T-helper 1 cell treated with Interleukin-12 subunit alpha and Interleukin-12 subunit beta and Interleukin-4 antibody, amounts not matched to agents 30 ng/mL and 1 ng/mL, for 36 hours (primary cell): ENCODE measurements around the gene IQCH. TPM values are rescaled to one million over a fixed set of nuclear protein-coding genes. Genes with fewer than 3 reads are reported as not detected.

Experiments used
- intact Hi-C: fragments of 100-400 bp; cut with micrococcal nuclease; formaldehyde crosslinking; loops from one replicate; pipeline ENCODE4 v1.15.1; 2024
- total RNA-seq: library from RNA; stranded (reverse); gene quantifications from 2 replicates; pipeline ENCODE4 v1.2.3, GENCODE V29; 2022

The IQCH gene
- total RNA-seq, 1 donor from 2014 or later, result 0.47 TPM

DNA sequence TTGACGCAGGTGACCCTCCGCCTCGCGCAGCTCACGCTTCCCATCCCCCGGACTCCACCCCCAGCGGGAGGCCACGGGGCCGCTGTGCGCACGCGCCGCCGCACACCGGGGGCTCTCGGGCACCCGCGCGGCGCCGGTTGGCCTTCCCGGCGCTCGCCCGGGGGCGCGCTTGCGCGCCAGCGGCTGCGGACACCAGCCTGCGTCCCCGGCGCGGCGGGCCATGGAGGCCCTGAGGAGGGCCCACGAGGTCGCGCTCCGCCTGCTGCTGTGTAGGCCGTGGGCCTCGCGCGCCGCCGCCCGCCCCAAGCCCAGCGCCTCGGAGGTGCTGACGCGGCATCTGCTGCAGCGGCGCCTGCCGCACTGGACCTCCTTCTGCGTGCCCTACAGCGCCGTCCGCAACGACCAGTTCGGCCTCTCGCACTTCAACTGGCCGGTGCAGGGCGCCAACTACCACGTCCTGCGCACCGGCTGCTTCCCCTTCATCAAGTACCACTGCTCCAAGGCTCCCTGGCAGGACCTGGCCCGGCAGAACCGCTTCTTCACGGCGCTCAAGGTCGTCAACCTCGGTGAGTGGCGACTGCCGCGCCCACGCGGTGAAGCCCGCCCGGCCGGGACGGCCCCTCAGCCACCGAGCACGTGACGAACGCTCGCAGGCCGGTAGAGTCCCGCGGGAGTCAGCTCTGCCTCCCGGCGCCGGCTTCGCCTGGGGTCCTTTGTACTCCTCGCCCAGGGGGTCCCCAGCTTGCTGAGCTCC is 266.6 kb downstream of the IQCH start, which contains the start of gene C15orf61:
C15orf61 (plus strand) TSS at position 103 of the 754 bp plus-strand sequence; CDS start at position 221, 118 bp downstream.
- intact Hi-C loops, result loop anchor here (1.0 to 5.0 kb wide), 7 partner anchors 21 to 819 kb away; partner anchors contain the start of genes MAP2K5, PIAS1, RNU6-1 and SMAD6

DNA sequence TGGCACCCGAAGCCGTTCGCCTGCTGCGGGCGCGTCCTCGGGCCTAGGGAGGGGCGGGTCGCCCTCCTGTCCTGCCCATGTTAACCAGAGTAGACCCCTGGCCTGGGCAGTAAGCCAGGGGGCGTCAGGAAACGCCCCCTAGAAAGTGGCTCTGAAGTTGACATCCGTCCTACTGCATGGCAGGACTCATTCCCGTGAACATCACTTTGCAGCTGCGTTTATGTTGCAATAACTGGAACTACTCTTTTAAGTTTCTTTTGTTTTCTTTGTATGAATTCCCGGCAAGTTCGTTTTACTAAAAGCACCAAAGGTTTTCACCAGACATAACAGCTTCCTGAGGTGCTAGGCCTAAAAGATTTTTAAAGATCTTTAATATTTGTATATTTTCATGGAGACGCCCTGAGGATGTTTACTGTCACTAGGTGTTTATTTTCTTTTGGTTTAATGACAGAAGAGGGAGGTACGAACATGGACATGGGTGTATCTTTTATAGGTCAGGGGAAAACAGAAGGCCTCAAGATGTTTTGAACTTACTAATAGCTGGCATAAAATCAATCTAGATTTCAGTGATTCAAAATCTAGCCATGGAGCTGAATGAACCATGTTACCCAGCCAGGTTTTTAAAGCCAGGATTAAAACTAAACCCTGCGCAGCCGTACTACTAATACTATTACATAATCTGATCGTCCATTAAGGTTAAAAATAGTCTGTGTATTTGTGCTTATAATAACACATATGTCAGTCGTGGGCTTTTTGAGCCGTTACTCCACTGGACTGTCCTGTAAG is 267.4 kb downstream of the IQCH start:
- intact Hi-C loops, result loop anchor here (1.0 to 5.0 kb wide), 7 partner anchors 20 to 820 kb away; partner anchors contain the start of genes MAP2K5, PIAS1, RNU6-1 and SMAD6

DNA sequence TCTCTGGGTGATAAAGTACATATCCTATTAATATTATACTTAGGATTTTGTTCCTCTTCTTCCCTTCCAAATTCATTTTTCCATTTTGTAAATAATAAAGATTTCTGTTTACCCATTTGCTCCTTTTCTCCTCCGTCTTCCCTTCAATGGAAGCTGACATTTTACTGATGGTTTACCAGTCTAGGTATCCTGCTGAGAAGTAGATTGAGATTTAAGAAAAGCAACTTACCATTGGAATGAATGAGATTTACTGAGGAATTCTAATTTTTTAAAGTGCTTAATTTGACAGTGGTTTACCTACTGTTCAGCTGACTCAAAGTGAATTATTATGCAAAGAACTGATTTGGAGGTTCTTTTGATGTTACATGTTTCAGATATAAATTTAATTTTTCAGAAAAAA is 268.7 kb downstream of the IQCH start:
- intact Hi-C loops, result loop anchor here (5.0 kb wide), 2 partner anchors 239 to 821 kb away; partner anchors contain the start of gene SMAD6

DNA sequence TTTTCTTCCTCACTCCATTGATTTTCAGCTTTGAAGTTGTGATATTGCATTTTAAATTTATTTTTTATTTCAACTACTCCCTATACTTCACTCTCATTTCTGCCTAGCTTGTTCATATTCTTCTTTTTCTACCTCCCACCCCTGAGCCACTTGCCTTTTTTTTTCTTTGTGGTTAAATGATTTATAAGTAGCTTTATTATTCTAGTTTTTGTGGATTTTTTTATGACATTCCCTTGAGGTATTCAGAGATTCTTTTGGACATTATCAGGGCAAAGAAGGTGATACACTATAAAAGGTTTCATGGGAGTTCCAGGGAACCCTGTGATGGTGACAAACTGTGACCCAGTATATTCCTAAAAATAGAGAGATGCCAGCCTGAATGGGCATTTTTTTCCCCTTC is 269.6 kb downstream of the IQCH start:
- intact Hi-C loops, result loop anchor here (5.0 kb wide), 2 partner anchors 238 to 822 kb away; partner anchors contain the start of gene SMAD6

DNA sequence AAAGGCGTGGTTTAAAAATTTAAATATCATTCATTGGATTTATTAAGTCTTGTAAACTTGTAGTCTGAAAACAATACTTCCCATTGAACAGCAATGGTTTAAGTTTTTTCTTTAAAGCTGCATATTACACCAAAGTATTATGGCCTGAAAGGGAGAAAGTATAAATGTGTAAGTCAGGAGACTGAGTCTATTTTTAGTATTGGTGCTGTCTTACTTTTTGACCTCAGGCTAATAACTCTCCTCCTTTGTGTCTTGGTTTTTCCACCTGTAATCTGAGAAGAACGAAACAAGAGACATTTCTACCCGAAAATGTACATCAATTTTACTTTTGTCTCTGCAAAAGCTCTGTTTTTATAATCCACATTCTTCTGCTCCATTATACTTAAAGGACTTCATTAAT is 273.9 kb downstream of the IQCH start:
- intact Hi-C loops, result no loop called here

DNA sequence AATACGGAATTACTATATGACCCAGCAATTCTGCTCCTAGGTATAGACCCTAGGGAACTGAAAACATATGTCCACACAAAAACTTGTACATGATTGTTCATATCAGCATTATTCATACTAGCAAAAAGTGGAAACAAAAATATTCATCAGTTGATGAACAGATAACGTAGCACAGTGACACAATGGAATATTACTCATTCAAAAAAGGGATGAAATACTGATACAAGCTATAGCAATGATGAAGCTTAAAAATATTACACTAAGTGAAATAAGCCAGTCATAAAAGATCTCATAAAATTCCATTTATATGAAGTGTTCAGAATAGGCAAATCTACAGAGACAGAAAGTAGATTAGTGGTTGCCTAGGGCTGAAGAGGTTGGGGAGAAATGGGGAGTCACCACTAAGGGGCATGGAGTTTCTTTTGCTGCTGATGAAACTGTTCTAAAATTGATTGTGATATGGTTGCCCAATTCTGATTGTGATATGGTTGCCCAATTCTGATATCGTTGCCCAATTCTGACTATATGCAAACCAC is 276.9 kb downstream of the IQCH start:
- intact Hi-C loops, result no loop called here

DNA sequence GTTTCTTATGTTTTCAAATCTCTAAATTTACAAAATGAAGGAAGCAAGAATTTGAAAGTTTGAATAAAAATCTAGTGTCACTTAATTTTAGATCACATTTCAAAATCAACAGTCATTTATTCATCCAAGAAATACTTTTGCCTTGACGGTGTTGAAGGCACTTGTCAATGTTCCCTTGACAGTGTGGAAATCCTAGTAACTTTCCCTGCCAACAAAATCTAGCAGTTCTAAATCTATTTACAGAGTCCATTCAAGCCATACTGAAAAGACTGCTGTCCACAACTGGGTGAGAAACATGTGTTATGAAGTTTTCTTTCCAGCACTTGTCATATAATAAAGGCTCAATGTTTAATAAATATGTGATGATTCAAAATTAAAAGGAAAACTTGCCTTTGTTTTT is 279.3 kb downstream of the IQCH start:
- intact Hi-C loops, result no loop called here

DNA sequence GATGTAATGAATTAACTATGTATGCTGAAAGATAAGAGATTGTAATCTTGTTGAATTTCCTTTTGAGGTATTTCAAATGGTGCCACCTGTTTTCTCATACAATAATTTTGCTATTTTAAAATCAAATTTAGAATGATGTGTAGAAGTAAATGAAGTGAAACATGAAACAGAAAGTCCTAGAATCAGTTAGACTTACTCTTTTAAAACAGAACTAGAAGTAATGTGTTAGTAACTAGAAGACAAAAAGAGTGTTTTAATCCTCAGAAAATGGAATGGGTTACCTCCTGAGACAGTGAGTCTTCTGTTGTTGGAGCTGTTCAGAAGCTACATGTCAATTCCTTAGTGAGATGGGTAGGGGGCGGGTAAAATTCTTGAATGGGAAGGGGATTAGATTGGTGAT is 279.8 kb downstream of the IQCH start:
- intact Hi-C loops, result no loop called here

DNA sequence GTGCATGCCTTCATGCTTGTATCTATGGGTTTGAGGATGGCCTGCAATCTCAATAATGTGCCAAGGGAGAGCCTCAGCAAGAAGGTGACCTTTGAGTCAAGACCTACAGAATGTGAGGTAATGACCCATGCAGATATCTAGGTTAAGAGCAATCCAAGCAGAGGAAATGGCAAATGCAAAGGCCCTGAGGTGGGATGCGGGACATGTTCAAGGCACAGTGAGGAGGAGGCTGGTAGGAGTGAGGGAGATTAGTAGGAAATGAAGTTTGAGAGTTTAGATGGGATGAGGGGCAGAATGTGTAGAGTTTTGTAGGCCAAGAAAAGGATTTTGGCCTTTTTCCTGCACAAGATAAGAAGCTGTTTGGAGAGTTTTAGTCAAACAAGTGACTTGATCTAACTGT is 283.2 kb downstream of the IQCH start:
- intact Hi-C loops, result no loop called here

DNA sequence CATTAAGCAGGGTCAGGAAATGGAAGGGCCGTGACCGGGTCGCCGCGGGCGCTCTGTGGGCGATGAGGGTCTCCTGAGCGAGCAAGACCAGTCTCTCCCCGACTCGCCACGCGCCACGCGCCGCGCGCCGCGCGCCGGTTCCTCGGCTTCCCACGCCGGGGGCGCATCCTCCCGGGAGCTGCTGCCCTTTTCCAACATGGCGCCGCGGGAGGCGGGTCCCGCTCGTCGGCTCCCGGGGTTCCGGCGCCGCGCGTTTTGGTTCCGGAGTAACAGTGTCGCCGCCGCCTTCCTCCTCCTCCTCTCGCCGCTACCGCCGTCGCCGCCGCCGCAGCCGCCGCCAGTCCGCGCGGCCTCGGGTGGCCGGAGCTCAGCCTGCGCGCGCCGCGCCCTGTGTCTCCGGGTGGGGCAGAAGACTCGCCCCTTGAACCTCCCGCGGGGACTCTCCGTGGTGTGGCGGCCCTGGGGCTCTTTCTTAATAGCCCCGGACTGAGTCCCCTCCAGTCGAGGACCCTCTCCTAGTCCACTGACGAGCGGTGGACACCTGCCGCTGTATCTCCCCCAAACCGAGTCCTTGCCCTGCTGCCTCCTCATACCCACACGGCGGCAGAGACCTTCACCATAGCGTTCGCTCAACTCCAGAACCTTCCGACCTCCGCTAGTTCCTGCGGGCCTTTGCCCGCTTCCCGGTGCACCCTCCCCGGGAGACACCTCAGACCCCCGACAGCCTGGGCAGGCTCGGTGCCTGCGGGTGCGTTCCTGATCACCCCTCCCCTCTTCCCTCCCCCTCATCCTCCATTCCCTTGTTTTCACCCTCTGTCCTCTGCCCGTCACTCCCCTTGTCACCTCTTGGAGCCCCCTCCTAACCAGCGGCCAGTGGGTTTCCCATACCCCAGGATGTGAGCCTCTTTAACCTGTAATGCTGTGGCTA is 288.1 kb downstream of the IQCH start, which contains the start of gene MAP2K5:
MAP2K5 (plus strand) TSS at position 284 of the 928 bp plus-strand sequence; CDS start at position 917, 633 bp downstream.
- intact Hi-C loops, result loop anchor here (1.0 to 5.0 kb wide), 5 partner anchors 21 to 735 kb away; partner anchors contain the start of genes C15orf61, FEM1B and RNU6-1

DNA sequence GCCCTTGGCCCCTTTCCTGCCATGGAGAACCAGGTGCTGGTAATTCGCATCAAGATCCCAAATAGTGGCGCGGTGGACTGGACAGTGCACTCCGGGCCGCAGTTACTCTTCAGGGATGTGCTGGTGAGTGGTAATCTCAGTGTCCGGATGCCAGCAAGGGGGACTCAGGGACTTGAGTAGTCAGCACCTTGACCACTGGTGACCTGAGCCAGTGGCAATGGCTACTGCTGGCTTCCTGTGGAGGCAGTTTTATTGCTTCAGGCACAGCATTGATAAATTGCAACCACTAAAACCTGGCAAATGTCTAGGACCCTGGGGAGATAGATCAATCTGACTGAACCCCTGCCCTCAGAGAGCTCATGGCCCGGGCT is 288.7 kb downstream of the IQCH start:
- intact Hi-C loops, result loop anchor here (5.0 kb wide), 2 partner anchors 204 to 734 kb away; partner anchors contain the start of gene FEM1B

DNA sequence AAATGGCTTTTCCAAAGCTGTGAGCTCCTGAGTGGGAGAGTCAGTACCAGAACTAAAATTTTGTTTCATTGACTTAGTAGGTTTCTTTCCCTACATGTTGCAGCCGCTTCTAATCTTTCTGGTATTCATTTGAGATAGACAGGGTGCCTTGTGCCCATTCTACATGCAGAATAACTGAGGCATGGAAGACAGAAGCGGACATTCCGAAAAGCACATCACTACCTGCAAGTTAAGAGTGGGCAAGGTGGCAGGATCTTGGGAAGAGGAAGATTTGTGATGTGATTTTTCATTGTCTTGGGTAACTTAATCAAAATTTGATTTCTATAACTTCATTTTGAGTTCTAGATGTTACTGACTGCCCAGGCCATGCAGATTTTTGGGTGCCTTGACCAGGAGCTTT is 289.9 kb downstream of the IQCH start:
- intact Hi-C loops, result loop anchor here (5.0 kb wide), 2 partner anchors 203 to 733 kb away; partner anchors contain the start of gene FEM1B

DNA sequence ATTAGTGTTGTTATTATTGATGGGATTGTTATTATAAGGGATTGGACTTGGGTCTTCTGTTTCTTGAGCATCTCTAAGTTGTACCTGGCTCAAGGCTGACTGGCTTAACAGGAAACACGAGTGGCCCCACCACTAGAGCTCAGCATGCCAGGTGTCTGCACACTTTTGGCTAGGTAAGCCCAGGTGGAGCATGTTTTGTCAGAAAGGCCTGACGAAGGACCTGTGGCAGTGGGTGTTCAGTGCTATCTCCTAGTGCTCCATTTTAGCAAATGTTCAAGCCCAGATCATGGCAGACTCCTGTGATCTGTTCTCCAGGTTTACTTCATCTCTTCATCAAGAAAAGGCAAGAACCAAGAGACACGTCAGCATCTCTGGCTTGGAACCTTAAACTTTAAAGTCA is 291.3 kb downstream of the IQCH start:
- intact Hi-C loops, result no loop called here

DNA sequence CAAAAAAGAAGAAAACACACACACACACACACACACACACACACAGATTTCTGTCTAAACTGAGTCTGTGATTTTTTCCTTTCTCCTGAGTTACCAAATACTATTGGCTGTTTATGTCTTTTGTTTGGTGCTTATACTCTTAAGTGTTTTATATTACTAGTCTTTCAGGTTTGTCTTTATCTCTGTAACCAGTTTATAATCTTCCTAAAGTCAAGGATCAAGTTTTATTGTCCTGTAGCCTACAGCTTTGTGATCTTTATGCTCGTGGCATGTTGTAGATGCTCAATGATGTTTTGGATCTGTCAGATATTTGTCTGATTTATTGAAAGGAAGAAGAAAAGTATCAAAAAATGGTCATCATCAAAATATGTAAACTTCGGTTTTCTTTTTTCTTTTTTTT is 292.5 kb downstream of the IQCH start:
- intact Hi-C loops, result no loop called here

DNA sequence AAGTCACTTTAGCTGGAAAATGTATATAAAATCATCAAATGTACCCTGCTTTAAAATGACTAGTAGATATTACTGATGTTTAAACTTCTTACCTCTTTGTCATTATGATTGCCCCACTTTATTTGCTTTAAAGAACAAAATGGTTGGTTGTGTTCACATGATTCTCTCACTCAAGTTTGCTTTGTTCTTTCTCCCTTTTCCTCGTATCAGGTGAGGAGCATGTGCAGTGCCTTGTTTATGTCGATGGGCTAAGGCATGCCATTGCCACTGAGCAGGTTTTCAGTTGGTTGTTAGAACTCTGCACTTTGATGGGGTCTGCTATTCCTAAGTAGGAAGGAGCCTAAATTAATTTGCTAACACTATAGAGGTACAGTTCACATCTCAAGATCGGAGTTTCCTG is 293.2 kb downstream of the IQCH start:
- intact Hi-C loops, result no loop called here

DNA sequence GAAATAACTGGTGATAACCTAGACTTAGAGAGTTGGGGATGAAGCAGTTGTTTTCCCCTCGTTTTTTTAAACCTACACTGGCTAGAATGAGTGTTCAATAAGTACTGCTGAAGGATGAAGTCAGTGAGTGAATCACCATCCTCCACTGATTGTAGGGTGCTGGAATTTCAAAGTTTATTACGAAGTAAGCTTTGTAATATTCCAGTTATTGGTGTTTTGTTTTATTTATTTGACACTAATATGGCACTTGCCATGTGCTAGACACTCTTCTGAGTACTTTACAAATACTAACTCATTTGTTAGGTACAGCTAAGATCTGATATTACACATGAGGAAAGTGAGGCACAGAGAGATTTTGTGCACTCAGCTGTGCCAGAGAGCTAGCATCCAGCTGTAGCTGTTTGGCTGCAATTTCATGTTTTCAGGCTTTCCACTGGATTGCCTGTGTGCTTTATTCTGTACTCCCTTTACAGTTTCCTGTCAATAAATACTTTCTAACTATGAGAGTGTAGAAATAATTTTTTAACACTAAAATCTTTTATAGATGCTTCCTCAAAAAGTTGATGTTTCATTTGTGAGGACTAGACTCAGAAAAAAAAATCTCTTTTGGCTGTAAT is 293.8 kb downstream of the IQCH start:
- intact Hi-C loops, result no loop called here

DNA sequence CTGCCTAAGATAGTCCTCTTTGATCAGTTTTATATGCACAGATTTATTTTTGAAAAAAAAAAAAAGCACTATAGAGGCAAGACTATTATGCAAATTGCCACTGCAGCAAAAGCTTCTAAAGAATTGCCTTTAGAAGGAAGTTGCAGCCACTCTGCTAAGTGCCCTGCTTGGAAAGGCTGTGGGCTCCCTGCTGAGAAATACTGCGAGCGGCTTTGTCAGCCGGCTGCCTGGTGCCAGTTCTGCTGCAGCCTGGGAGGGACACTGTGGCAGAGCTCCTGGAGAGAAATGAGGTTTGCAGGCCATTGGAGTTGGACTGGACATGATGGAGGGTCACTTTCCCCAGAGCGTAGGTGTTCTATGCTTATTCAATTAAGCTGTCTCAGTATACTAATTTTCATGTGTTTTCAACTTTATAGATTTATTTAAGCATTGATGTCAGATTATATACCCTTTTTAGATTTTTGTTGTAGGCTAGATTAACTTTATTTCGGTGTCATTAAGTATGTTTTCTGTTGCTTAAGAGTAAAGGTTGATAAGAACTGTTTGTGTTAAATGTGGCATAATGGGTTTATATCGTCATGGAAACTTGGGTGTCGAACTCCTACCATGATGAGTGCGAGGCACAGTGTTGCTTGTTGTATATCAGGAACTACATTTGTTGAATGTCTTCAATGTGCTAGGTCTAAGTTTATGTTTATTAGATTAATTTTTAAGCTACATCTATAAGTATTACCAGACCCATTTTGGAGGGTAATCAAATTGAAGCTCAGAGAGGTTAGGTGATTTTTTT is 294.5 kb downstream of the IQCH start:
- intact Hi-C loops, result no loop called here

DNA sequence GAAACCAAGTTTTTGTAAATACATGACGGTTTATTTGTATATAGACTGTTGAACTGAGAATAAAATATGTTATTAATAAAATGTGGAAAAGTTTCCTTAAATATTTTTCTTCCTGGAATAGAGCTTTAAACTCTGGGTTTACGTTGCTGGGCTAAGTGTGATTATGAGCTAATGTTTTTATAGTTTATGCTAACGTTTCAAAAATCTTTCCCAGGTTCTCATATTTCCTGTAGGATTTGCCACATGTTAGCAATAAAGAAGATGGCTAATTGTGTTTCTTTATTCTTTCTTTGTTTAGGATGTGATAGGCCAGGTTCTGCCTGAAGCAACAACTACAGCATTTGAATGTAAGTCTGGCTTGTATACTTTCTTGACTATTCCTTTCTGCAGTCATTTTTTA is 295.1 kb downstream of the IQCH start:
- intact Hi-C loops, result no loop called here

DNA sequence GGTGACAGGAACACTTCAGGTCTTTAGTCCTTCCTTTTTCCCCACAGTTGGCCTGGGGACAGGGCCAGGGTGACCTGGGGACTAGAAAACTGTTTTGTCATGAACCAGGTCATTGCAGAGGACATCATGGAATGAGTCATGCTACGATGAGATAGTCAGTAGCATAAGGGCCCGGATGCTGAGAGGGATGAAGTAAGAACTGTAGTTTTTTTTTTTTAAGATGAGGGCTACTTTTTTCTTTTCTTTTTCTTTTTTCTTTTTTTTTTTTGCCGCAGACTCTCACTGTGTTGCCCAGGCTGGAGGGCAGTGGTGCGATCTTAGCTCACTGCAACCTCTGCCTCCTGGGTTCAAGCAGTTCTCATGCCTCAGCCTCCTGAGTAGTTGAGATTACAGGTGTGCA is 295.9 kb downstream of the IQCH start:
- intact Hi-C loops, result no loop called here
